Skeletal muscle cell (primary cell): ENCODE measurements around the gene ENO2.
"Not testable (repeated sequence)": the region's sequence is repeated elsewhere in the genome, so short reads cannot be mapped to it uniquely, and the experiment has no call there.

Experiments
- DNase-seq: peaks from one replicate; pipeline ENCODE4 v3.0.0-alpha.2; 2010; ENCODE audit warnings: low read depth
- H3K4me3 ChIP-seq: 2 replicates; pipeline ENCODE4 v1.5.1; 2011; ENCODE audit warnings: low read depth, mild to moderate bottlenecking, control low read depth, low read length, moderate library complexity

Gene ENO2

GRCh38 chr12:6914246-6914946 is at the start of gene ENO2:
TSS of gene ENO2 (plus strand) at chr12:6914580. CDS start at chr12:6915833, 1,253 bp downstream.
- peak within 1 kb of the TSS; percentile 83 for H3K4me3 ChIP-seq
- no peak for DNase-seq

GRCh38 chr12:6865307-6865706 is 49.1 kb upstream of the ENO2 start:
- not testable (repeated sequence) for H3K4me3 ChIP-seq

GRCh38 chr12:6866163-6866919 is 48.0 kb upstream of the ENO2 start:
- DNase-seq, result no peak
- peak overlapping the region; percentile 83 for H3K4me3 ChIP-seq

More at GRCh38 chr12:6865307-6865706, 49.1 kb upstream of the ENO2 start:
- not testable (repeated sequence) for DNase-seq

GRCh38 chr12:6866920-6867412 is 47.4 kb upstream of the ENO2 start:
- DNase-seq, result no peak
- H3K4me3 ChIP-seq, result peak overlapping the region; percentile 83

GRCh38 chr12:6867413-6868210 is 46.8 kb upstream of the ENO2 start, which contains the start of gene TPI1:
TSS of gene TPI1 (plus strand) at chr12:6867531. CDS start at chr12:6867567, 36 bp downstream.
- H3K4me3 ChIP-seq, result peak within 1 kb of the TSS; percentile 83
- DNase-seq, result no peak

- DNase-seq, result no peak
These were observed 46.0 kb upstream of the ENO2 start for GRCh38 chr12:6868211-6869048.

GRCh38 chr12:6869049-6870021 is 45.0 kb upstream of the ENO2 start:
- DNase-seq, result no peak
- peak overlapping the region; percentile 83 for H3K4me3 ChIP-seq

More at GRCh38 chr12:6868211-6869048, 46.0 kb upstream of the ENO2 start:
- H3K4me3 ChIP-seq, result peak overlapping the region; percentile 83

GRCh38 chr12:6870304-6870703 is 44.1 kb upstream of the ENO2 start:
- H3K4me3 ChIP-seq, result not testable (repeated sequence)

GRCh38 chr12:6871052-6871957 is 43.1 kb upstream of the ENO2 start:
- H3K4me3 ChIP-seq, result peak overlapping the region; percentile 62
- DNase-seq, result no peak

More at GRCh38 chr12:6870304-6870703, 44.1 kb upstream of the ENO2 start:
- DNase-seq, result not testable (repeated sequence)

- peak; percentile 25 for DNase-seq
- H3K4me3 ChIP-seq, result peak overlapping the region; percentile 62
These were observed 42.0 kb upstream of the ENO2 start for GRCh38 chr12:6872073-6873048.

- peak within 1 kb of the TSS; percentile 62 for H3K4me3 ChIP-seq
- peak; percentile 78 for DNase-seq
These were observed 41.0 kb upstream of the ENO2 start, which contains the start of gene SPSB2 for GRCh38 chr12:6873094-6874014. TSS of gene SPSB2 (minus strand) at chr12:6873303. CDS start at chr12:6872901, 402 bp downstream.

GRCh38 chr12:6874015-6874368 is 40.4 kb upstream of the ENO2 start:
- DNase-seq, result not testable (repeated sequence)
- peak overlapping the region; percentile 62 for H3K4me3 ChIP-seq

- H3K4me3 ChIP-seq, DNase-seq: not testable (repeated sequence)
These were observed 34.6 kb upstream of the ENO2 start for GRCh38 chr12:6879824-6880223.

GRCh38 chr12:6883252-6883651 is 31.1 kb upstream of the ENO2 start:
- no peak for DNase-seq
- H3K4me3 ChIP-seq, result no peak overlapping the region
